DOHH2 (cell line): Measurements from ENCODE around the gene CPED1.

Source experiments
- H3F3A ChIP-seq: fragments of 200-600 bp; sonication (generic), shearing (Covaris generic); 2 replicates; pipeline ENCODE4 v1.6.0; 2016; ENCODE audit warnings: antibody characterized with exemption, mild to moderate bottlenecking; ENCODE audit not compliant: control insufficient read depth, insufficient read depth
- H3K27ac ChIP-seq: fragments of 200-600 bp; sonication (generic); 2 replicates; pipeline ENCODE4 v1.5.1; 2014; ENCODE audit warnings: low read depth, mild to moderate bottlenecking, low read length, moderate library complexity
- H3K27me3 ChIP-seq: fragments of 200-600 bp; sonication (generic); 2 replicates; pipeline ENCODE4 v1.6.1; 2014; ENCODE audit warnings: mild to moderate bottlenecking, low read length, mixed read lengths; ENCODE audit not compliant: control insufficient read depth
- H3K36me3 ChIP-seq: fragments of 200-600 bp; sonication (generic); 2 replicates; pipeline ENCODE4 v1.6.1; 2014; ENCODE audit warnings: mild to moderate bottlenecking, low read length, moderate library complexity, mixed read lengths; ENCODE audit not compliant: control insufficient read depth
- H3K4me1 ChIP-seq: fragments of 200-600 bp; sonication (generic); 2 replicates; pipeline ENCODE4 v1.6.1; 2014; ENCODE audit warnings: mild to moderate bottlenecking, low read length, mixed read lengths; ENCODE audit not compliant: control insufficient read depth
- H3K4me2 ChIP-seq: fragments of 200-600 bp; sonication (generic); 2 replicates; pipeline ENCODE4 v1.6.0; 2014; ENCODE audit warnings: mild to moderate bottlenecking, low read length, moderate library complexity
- H3K4me3 ChIP-seq: fragments of 200-600 bp; sonication (generic); 2 replicates; pipeline ENCODE4 v1.5.1; 2014; ENCODE audit warnings: mild to moderate bottlenecking, low read length, mixed read lengths
- H3K79me2 ChIP-seq: fragments of 200-600 bp; sonication (generic); 2 replicates; pipeline ENCODE4 v1.6.1; 2014; ENCODE audit warnings: mild to moderate bottlenecking, low read length, mixed read lengths; ENCODE audit not compliant: control insufficient read depth
- H3K9me2 ChIP-seq: fragments of 200-600 bp; sonication (generic); replicated peaks from 2 replicates; pipeline ENCODE4 v1.6.1; 2014; ENCODE audit warnings: mild to moderate bottlenecking, low read length, mixed read lengths; ENCODE audit not compliant: control insufficient read depth
- H3K9me3 ChIP-seq: fragments of 200-600 bp; sonication (generic); 2 replicates; pipeline ENCODE4 v1.6.1; 2014; ENCODE audit warnings: antibody characterized with exemption, low read length, mixed read lengths; ENCODE audit not compliant: control insufficient read depth, insufficient read depth
- H4K20me1 ChIP-seq: fragments of 200-600 bp; sonication (generic); 2 replicates; pipeline ENCODE4 v1.6.0; 2014; ENCODE audit warnings: low read depth, mild to moderate bottlenecking, antibody characterized with exemption, low read length, moderate library complexity; ENCODE audit not compliant: control insufficient read depth, insufficient read depth
- CTCF ChIP-seq: fragments of 200-600 bp; sonication (generic); IDR thresholded peaks from one replicate; pipeline ENCODE4 v1.5.1; 2014; ENCODE audit warnings: antibody characterized with exemption, mild to moderate bottlenecking, low read depth, low read length; ENCODE audit not compliant: poor library complexity, severe bottlenecking
- EZH2phosphoT487 ChIP-seq: fragments of 200-600 bp; sonication (generic); IDR thresholded peaks from 2 replicates; pipeline ENCODE4 v1.6.1; 2017; ENCODE audit warnings: borderline replicate concordance, mild to moderate bottlenecking, antibody characterized with exemption, low read length, moderate library complexity, mixed read lengths

CPED1 gene

GRCh38 chr7:121266307-121266894, 277.9 kb downstream of the CPED1 start:
- H3K27me3 ChIP-seq = no peaks in the 10 kb centered on the region
- H3K27ac ChIP-seq = no peak overlapping the region
- H3K4me2 ChIP-seq = no peak overlapping the region
- H3K36me3 ChIP-seq = no peaks in the 10 kb centered on the region
- H3F3A ChIP-seq = no peaks in the 10 kb centered on the region
- no peaks in the 10 kb centered on the region for H3K79me2 ChIP-seq
- no peaks in the 10 kb centered on the region for H3K4me1 ChIP-seq
- no peaks in the 10 kb centered on the region for H3K9me2 ChIP-seq
- no peaks in the 10 kb centered on the region for H4K20me1 ChIP-seq
- TF ChIP-seq CTCF = no peak
- TF ChIP-seq EZH2phosphoT487 = no peak
- no peaks in the 10 kb centered on the region for H3K9me3 ChIP-seq
- H3K4me3 ChIP-seq = no peak overlapping the region

- H3K36me3 ChIP-seq = no peaks in the 10 kb centered on the region
- no peaks in the 10 kb centered on the region for H4K20me1 ChIP-seq
- H3K4me1 ChIP-seq = no peaks in the 10 kb centered on the region
- H3F3A ChIP-seq = no peaks in the 10 kb centered on the region
- H3K27ac ChIP-seq = no peak overlapping the region
- no peaks in the 10 kb centered on the region for H3K9me3 ChIP-seq
- TF ChIP-seq EZH2phosphoT487 (no peak), CTCF (no peak)
- H3K79me2 ChIP-seq = no peaks in the 10 kb centered on the region
- H3K27me3 ChIP-seq = no peaks in the 10 kb centered on the region
- H3K9me2 ChIP-seq = no peaks in the 10 kb centered on the region
- no peak overlapping the region for H3K4me3 ChIP-seq
- no peak overlapping the region for H3K4me2 ChIP-seq
These were observed 279.1 kb downstream of the CPED1 start for GRCh38 chr7:121267612-121268011.

- Histone ChIP-seq H3K27ac (no peak overlapping the region), H3K4me2 (no peak overlapping the region), H3K9me3 (no peaks in the 10 kb centered on the region), H3K9me2 (no peaks in the 10 kb centered on the region), H3K4me3 (no peak overlapping the region), H4K20me1 (no peaks in the 10 kb centered on the region), H3K36me3 (no peaks in the 10 kb centered on the region), H3K27me3 (no peaks in the 10 kb centered on the region), H3K79me2 (no peaks in the 10 kb centered on the region), H3F3A (no peaks in the 10 kb centered on the region), H3K4me1 (no peaks in the 10 kb centered on the region)
- TF ChIP-seq CTCF = no peak
- no peak for TF ChIP-seq EZH2phosphoT487
These were observed 281.3 kb downstream of the CPED1 start for GRCh38 chr7:121269798-121270197.

GRCh38 chr7:121271098-121271497, 282.6 kb downstream of the CPED1 start:
- Histone ChIP-seq H3K9me2 (no peaks in the 10 kb centered on the region), H3K4me1 (no peaks in the 10 kb centered on the region), H3K9me3 (no peaks in the 10 kb centered on the region), H3K36me3 (no peaks in the 10 kb centered on the region), H3K27ac (no peak overlapping the region), H3F3A (no peaks in the 10 kb centered on the region), H3K4me2 (no peak overlapping the region), H3K4me3 (no peak overlapping the region), H3K27me3 (no peaks in the 10 kb centered on the region), H3K79me2 (no peaks in the 10 kb centered on the region), H4K20me1 (no peaks in the 10 kb centered on the region)
- TF ChIP-seq CTCF (no peak), EZH2phosphoT487 (no peak)
